ENCODE results near the gene SMIM5. TPM values are rescaled to one million over a fixed set of nuclear protein-coding genes. Genes with fewer than 3 reads are reported as not detected.

Gene SMIM5
- total RNA-seq, 1 donor from 2014 or later = 0.24 TPM

DNA sequence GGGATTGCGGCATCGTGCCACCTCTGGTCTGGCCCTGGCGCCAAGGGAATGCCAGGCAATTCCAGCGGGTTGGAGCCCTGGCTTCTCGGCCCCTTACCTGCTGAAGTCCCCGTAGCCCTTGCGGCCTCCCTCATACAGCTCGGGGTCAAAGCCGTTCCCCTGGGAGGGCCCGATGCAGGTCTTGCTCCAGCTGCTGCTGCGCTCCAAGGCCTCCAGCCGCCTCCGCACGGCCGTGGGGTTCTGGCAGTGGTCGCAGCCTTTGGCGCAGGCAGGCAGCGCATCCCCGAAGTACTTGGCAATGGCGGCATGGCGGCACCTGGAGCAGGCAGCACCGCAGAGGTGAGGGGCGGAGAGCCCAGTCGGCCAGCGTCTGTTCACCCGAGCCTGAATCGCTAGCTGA is 1.9 kb upstream of the SMIM5 start:
- Mint-ChIP-seq H3K4me1 (ENCODE audit: unreplicated experiment) (peaks cover 24% of the 10 kb centered on the region), H3K9me3 (ENCODE audit: unreplicated experiment) (no peaks in the 10 kb centered on the region), H3K27ac (ENCODE audit: unreplicated experiment) (no peak overlapping the region), H3K4me3 (ENCODE audit: unreplicated experiment) (no peak overlapping the region), H3K27me3 (ENCODE audit: unreplicated experiment) (no peaks in the 10 kb centered on the region), H3K36me3 (ENCODE audit: unreplicated experiment) (peaks cover 5% of the 10 kb centered on the region)
- no peak for DNase-seq (ENCODE audit: extremely low spot score, unreplicated experiment)
- TF ChIP-seq, protein P1, sequence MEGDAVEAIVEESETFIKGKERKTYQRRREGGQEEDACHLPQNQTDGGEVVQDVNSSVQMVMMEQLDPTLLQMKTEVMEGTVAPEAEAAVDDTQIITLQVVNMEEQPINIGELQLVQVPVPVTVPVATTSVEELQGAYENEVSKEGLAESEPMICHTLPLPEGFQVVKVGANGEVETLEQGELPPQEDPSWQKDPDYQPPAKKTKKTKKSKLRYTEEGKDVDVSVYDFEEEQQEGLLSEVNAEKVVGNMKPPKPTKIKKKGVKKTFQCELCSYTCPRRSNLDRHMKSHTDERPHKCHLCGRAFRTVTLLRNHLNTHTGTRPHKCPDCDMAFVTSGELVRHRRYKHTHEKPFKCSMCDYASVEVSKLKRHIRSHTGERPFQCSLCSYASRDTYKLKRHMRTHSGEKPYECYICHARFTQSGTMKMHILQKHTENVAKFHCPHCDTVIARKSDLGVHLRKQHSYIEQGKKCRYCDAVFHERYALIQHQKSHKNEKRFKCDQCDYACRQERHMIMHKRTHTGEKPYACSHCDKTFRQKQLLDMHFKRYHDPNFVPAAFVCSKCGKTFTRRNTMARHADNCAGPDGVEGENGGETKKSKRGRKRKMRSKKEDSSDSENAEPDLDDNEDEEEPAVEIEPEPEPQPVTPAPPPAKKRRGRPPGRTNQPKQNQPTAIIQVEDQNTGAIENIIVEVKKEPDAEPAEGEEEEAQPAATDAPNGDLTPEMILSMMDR (IDR thresholded peaks at IDR 0.05) = no peak

DNA sequence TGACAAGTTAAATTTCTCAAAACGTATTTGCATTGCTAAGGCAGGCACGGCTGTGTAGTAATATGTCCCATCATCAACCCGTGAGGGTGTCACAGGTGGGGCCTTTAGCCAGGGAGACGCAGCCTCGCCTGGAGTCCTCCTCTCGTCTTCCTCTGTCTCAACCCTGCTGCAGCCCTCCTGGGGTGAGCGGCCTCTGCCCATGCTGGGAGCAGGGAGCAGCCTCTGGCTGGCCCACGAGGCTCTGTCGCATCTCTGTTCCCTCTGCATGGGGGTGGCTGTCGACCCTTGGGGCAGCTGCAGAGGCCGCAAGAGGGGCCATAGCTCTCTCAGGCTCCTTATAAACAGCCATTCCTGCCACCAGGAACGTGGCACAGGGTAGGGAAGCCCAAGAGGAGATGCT is 806 bp upstream of the SMIM5 start:
- H3K4me1 Mint-ChIP-seq (ENCODE audit: unreplicated experiment) = peaks cover 24% of the 10 kb centered on the region
- H3K27me3 Mint-ChIP-seq (ENCODE audit: unreplicated experiment) = no peaks in the 10 kb centered on the region
- H3K4me3 Mint-ChIP-seq (ENCODE audit: unreplicated experiment) = no peak overlapping the region
- H3K9me3 Mint-ChIP-seq (ENCODE audit: unreplicated experiment) = no peaks in the 10 kb centered on the region
- no peak for DNase-seq (ENCODE audit: extremely low spot score, unreplicated experiment)
- H3K36me3 Mint-ChIP-seq (ENCODE audit: unreplicated experiment) = peaks cover 5% of the 10 kb centered on the region
- TF ChIP-seq, protein P1 (IDR thresholded peaks at IDR 0.05) = no peak
- H3K27ac Mint-ChIP-seq (ENCODE audit: unreplicated experiment) = no peak overlapping the region

DNA sequence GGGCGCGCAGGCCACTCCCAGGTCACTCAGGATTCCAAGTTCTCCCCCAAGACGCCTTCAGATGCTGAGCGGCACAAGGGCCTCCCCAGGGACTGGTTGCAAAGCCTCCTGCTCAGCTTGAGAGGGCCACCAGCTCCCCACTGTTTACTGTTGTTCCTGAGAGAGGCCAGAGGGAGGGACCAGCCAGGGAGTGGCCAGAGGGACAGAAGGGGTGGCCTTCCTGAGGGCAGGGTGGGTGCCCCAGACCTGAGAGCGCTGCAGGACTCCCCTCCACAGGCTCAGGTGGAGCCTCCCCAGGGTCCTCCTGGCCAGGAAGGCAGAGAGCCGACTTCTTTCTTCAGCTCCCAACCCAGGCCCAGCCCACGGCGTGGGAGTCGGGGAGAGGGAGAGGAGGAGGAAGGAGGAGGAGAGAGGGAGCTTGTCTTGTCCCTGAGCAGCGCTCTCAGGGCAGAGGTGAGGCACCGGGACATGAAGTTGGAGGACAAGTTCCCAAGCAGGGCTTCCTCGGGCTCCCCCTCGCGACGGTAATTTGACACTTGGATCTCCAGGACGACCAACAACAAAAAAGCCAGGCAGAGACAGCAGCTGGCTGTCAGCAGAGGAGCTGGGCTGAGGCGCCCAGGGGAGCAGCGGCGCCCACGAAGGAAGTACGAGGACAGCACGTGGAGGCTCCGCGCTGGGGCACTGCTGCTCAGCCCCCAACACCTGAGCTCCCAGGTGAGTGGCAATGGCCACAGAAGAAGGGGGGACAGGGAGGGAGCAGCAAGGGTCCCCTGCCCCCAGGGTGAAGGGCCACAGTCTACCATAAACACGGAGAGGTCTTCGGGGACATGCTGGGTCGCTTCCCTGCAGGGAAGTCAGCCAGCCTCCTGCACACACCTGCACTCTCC is 497 bp downstream of the SMIM5 start:
- H3K4me3 Mint-ChIP-seq (ENCODE audit: unreplicated experiment) = no peak overlapping the region
- H3K27me3 Mint-ChIP-seq (ENCODE audit: unreplicated experiment) = no peaks in the 10 kb centered on the region
- peak overlapping the region; percentile 84 for H3K27ac Mint-ChIP-seq (ENCODE audit: unreplicated experiment)
- H3K4me1 Mint-ChIP-seq (ENCODE audit: unreplicated experiment) = peaks cover 24% of the 10 kb centered on the region
- peaks cover 5% of the 10 kb centered on the region for H3K36me3 Mint-ChIP-seq (ENCODE audit: unreplicated experiment)
- TF ChIP-seq, protein P1 (IDR thresholded peaks at IDR 0.05) = peak; percentile 71
- no peaks in the 10 kb centered on the region for H3K9me3 Mint-ChIP-seq (ENCODE audit: unreplicated experiment)
- peak; percentile 96 for DNase-seq (ENCODE audit: extremely low spot score, unreplicated experiment)

DNA sequence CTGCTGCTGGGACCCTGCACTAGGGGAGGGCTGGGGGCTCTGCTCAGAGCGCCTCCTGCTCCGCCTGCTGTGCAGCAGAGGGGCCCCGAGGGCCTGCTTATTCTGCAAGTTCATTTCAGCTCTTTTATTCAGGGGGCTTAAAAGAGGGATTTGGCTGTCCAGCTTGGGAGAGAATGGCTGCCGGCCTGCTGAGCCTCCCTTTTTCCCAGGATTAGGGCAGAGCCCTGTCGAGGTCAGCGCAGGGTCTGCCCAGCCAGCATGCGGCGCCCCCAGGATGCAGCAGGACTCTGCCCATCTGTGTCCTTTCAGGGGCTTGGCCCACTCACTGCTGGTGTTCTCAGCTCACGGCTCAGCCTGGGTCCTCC is 1.1 kb downstream of the SMIM5 start:
- H3K9me3 Mint-ChIP-seq (ENCODE audit: unreplicated experiment) = no peaks in the 10 kb centered on the region
- H3K27me3 Mint-ChIP-seq (ENCODE audit: unreplicated experiment) = no peaks in the 10 kb centered on the region
- H3K27ac Mint-ChIP-seq (ENCODE audit: unreplicated experiment) = peak overlapping the region; percentile 84
- no peak overlapping the region for H3K4me3 Mint-ChIP-seq (ENCODE audit: unreplicated experiment)
- DNase-seq (ENCODE audit: extremely low spot score, unreplicated experiment) = no peak
- TF ChIP-seq, protein P1 (IDR thresholded peaks at IDR 0.05) = no peak
- H3K4me1 Mint-ChIP-seq (ENCODE audit: unreplicated experiment) = peaks cover 24% of the 10 kb centered on the region
- H3K36me3 Mint-ChIP-seq (ENCODE audit: unreplicated experiment) = peaks cover 5% of the 10 kb centered on the region

DNA sequence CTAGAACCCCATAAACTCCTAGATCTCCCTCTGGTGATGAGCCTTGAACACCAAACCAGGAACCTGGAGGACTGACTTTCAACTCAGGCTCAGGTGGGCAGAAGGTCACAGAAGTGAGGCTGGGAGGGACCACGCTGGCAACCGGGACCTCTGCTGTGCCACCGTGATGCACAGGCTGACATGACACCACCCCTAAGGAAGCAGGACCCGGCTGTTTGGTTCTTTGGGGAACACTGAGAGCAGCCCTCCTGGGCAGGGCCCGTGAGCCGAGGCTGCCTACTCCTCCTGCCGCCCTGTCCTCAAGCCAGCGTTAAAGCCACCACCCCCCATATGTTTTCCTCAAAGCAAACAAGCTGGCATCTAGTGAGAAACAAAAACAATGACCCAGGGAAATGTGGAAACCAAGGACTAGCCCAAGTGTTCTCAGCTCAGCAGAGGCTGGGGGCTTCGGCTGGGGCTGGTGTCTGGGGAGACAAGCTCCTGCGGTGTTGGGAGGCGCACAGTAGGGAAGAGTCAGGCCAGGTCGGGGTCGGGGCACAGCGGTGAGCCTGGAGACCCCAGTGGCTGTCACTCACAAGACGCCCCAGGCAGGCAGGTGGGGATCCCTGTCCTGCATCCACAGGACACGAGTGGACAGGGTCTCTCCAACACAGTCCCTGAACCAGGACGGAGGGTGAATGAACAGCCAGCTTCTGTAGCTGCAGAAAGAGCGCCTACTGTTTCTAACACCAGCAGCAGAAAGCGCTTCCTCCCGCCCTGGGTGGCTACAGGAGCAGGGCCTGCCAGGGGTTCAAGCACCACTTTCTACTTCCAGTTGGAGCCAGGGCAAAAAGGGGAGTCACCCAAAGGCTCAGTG is 1.7 kb downstream of the SMIM5 start:
- H3K36me3 Mint-ChIP-seq (ENCODE audit: unreplicated experiment) = peaks cover 5% of the 10 kb centered on the region

More for the DNA sequence above, 1.7 kb downstream of the SMIM5 start:
- Mint-ChIP-seq H3K27ac (ENCODE audit: unreplicated experiment) (no peak overlapping the region), H3K4me3 (ENCODE audit: unreplicated experiment) (no peak overlapping the region), H3K9me3 (ENCODE audit: unreplicated experiment) (no peaks in the 10 kb centered on the region), H3K27me3 (ENCODE audit: unreplicated experiment) (no peaks in the 10 kb centered on the region), H3K4me1 (ENCODE audit: unreplicated experiment) (peaks cover 24% of the 10 kb centered on the region)
- no peak for DNase-seq (ENCODE audit: extremely low spot score, unreplicated experiment)
- TF ChIP-seq, protein P1 (IDR thresholded peaks at IDR 0.05) = no peak
